ENCODE measurements around the gene DOC2A.

DNA sequence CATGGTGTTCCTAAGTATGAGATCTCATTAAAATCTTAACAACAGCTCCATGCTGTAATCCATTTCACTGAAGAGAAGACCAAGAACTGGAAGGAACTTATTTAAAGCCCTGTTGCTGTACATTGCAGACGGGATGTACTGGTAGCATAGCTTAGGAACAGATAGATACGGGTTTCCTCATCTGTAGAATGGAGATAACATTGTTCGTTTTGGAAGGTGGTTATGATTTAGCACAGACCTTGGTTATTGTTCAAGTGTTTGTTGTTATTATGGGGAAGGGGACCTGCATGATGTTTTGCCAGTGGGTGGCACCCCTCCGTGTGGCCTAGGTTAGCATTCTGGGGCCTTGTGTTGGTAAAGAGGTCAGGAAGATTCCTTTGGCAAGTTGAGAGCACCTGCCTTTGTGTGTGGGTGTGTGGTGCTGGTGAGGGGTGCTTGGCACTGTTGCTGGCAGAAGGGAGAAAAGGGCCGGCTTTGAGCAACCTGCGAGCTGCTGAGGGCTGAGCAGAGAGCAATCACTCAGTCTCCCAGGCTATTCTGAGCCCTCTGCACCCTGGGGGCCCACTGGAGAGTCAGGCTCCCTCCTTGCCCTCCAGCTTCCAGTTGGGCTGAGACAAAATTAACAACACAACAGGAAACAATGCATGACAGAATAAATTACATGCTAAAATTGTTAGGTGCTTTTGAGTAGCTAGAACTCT, 34.9 kb downstream of the DOC2A start:
- TF ChIP-seq, protein P1, sequence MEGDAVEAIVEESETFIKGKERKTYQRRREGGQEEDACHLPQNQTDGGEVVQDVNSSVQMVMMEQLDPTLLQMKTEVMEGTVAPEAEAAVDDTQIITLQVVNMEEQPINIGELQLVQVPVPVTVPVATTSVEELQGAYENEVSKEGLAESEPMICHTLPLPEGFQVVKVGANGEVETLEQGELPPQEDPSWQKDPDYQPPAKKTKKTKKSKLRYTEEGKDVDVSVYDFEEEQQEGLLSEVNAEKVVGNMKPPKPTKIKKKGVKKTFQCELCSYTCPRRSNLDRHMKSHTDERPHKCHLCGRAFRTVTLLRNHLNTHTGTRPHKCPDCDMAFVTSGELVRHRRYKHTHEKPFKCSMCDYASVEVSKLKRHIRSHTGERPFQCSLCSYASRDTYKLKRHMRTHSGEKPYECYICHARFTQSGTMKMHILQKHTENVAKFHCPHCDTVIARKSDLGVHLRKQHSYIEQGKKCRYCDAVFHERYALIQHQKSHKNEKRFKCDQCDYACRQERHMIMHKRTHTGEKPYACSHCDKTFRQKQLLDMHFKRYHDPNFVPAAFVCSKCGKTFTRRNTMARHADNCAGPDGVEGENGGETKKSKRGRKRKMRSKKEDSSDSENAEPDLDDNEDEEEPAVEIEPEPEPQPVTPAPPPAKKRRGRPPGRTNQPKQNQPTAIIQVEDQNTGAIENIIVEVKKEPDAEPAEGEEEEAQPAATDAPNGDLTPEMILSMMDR (IDR thresholded peaks at IDR 0.05): no peak
- TF ChIP-seq EZH2phosphoT487 (IDR thresholded peaks at IDR 0.05) (no peak), EZH2 (IDR thresholded peaks at IDR 0.05) (no peak)

Data from neural progenitor cell (in vitro differentiated cells).